Measurements from ENCODE around the gene IL22.

DNA sequence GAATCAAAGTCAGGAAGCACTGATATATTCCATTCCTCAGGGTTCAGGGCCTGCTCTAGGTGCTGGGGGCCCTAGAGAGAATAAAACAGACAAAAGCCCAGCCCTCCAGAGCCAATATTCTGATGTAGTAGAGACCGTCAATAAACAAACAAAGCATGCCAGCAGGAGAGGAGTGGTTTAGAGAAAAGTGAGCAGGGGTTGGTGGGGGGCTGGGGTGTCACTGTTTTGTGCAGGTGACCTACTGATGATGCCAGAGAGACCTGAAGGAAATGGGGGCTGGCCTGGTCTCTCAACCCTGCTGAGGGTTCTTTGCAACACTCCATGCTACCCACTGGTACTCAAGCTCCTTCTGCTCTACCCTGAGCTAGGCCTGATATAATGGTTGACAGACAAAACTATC is 54.3 kb downstream of the IL22 start:
- TF ChIP-seq, protein P1, sequence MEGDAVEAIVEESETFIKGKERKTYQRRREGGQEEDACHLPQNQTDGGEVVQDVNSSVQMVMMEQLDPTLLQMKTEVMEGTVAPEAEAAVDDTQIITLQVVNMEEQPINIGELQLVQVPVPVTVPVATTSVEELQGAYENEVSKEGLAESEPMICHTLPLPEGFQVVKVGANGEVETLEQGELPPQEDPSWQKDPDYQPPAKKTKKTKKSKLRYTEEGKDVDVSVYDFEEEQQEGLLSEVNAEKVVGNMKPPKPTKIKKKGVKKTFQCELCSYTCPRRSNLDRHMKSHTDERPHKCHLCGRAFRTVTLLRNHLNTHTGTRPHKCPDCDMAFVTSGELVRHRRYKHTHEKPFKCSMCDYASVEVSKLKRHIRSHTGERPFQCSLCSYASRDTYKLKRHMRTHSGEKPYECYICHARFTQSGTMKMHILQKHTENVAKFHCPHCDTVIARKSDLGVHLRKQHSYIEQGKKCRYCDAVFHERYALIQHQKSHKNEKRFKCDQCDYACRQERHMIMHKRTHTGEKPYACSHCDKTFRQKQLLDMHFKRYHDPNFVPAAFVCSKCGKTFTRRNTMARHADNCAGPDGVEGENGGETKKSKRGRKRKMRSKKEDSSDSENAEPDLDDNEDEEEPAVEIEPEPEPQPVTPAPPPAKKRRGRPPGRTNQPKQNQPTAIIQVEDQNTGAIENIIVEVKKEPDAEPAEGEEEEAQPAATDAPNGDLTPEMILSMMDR (IDR thresholded peaks at IDR 0.05) = no peak
- TF ChIP-seq ZFX (IDR thresholded peaks at IDR 0.05; ENCODE audit: borderline replicate concordance) = no peak
